ENCODE data around the gene KLC3.

KLC3 gene

DNA sequence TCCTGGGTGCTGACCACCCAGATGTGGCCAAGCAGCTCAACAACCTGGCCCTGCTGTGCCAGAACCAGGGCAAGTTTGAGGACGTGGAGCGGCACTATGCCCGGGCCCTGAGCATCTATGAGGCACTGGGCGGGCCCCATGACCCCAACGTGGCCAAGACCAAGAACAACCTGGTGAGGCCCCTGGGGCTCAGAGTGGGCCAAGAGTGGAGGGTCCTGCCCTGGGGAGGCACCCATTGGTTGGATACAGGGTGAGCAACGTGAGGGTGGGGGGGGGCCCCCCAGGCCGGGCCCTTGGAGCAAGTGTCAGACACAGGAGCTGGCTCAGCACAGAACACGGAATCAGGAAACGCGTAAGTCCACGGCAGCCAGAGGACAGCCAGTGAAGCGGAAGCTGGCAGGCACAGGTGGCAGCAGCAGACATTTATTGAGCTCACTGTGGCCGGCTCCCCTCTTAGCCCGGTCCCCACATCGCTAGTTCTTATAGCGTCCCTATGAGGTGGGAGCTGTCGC is 8.9 kb downstream of the KLC3 start:
- no peak for DNase-seq

DNA sequence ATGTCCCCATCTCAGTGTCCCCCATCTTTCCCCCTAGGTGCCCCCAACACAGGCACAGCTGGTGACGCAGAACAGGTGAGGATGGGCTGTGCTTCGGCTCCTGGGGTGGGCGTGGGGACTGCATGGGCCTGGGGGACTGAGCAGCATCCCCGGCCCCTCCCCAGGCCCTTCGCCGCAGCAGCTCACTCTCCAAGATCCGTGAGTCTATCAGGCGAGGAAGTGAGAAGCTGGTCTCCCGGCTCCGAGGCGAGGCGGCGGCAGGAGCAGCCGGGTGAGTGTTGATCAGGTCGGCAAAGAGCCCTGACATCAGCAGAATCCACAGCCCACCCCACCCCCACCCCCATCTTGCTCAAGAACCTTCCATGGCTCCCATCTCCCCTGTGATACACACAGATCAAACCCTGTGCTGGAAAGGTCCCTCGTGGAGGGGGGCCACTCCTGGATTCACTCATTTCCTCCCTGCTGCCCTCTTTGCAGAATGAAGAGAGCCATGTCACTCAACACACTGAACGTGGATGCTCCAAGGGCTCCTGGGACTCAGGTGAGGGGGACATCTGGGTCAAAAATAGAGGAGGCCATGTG is 10.0 kb downstream of the KLC3 start:
- DNase-seq = no peak

DNA sequence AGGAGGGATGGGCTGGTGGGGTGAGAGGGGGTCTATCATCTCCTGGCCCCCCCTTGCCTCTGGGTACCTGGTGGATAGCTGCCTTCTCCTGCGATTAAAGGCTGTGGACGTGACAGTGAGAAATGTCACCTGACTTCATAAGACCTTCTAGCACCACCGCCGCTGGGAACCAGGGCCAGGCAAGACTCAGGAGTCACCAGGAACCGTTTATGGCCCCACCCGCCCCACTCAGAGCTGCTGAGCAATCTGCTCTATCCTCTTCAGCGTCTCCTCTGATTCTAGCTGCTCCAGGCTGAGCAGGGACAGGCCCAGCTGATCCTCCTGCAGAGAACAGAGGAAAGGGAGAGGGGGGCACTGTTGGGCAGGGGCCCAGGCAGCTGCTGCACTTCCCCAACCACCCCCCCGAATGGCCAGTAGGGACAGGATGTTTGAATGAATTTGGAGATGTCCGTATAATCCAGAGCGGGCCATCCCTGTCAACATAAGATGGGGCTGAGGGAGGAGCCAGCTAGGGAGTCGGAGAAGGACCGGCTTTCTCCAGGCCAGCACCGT is 10.9 kb downstream of the KLC3 start:
- DNase-seq = no peak

DNA sequence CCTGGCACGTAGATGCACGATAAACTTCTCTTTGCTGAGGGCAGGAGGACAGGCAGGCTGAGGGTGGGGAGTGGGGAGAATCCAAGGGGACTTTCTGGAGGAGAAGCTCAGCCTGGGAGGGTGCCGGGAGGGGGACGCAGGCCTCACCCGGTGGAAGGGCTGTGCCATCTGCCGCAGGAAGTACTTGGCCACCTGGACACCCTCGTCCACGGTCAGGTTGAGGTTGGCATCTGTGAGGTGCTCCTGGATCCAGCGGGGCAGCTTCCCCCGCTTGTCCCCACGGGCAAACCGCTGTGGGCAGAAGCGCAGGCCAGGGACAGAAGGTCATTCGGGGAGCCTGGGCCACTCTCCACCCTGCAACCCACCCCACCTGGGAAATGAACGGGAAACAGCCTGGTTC is 11.5 kb downstream of the KLC3 start:
- DNase-seq = no peak

DNA sequence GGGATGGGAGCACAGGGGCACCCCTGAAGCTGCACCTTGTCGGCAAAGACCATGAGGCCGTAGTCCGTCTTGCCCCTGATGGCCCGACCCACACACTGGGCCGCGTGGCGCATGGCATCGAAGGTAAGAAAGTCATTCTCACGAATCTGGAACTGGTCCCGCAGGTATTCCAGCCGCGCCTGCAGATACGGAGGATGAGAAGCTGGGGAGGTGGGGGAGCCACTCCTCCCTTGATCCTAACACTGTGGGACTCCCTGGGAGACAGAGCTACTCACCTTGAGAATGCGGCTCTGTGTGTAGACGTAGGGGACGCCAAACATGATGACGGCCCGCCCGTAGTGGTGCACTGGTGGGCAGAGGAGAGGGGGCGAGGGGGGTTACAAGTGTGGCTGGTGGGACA is 11.9 kb downstream of the KLC3 start:
- DNase-seq = no peak

DNA sequence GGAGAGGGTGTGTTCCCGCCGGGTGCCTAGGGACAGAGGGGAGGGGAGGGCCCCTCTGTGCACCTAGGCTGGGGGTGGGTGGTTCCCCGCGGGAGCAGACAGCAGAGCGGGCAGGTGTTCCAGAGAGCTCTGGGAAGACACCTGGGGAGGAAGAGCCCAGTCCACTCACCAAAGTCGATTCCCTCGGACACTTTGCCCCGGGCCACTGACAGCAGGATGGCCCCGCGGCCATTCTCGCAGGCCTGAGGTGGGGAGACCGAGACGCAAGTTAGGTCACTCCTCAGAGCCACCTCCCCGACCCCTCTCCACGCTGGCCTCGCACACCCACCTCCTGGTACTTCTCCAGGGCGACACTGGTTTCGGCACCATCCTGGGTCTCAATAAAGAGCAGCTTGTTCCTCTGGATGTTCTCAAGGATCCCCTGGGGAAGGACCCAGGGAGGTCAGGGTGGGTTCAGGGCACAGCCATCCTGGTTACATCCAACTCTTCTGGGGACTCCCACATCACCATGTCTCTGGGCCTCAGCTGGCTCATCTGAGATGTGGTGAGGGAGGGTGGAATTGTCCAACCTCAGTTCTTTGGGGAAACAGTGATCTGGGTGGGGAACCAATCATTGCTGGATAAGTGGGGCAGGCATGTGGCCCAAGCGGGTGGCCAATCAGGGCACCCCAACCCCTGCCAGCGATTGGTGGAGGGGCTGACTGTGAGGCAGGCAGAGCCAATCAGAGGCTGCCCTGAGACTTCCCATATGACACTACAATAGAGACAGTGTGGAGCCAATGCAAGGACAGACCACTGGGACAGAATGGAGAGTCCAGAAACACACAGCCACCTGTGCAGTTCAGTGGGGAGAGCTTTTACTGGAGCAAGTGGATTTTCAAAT is 12.6 kb downstream of the KLC3 start:
- DNase-seq = no peak

DNA sequence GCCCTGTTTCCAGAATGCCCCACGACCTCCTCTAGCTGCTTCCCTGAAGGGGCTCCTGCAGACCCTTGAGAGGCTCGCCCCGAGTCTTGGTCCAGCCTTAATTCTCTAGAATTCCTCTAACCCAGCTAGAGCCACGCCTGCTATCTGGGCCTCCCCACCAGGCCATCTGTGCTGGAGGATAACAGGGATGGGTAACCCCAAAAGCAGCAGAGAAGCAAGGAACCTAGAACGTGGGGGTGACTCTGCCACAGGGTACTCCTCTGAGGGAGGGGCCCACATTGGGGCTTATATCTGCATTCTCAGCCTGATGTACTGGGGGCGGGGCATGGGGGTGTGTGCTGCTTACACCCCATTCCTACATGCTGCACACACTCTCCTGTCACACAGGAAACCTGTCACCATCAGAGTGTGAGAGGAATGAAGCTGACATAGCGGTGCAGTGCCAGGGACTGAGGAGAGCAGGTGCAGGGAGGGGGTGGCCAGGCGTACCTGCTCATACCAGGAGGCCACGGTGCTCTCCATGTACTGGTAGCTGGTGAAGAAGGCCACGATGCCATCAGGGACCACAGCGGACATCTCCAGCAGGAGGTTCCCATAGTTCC is 13.8 kb downstream of the KLC3 start:
- no peak for DNase-seq

DNA sequence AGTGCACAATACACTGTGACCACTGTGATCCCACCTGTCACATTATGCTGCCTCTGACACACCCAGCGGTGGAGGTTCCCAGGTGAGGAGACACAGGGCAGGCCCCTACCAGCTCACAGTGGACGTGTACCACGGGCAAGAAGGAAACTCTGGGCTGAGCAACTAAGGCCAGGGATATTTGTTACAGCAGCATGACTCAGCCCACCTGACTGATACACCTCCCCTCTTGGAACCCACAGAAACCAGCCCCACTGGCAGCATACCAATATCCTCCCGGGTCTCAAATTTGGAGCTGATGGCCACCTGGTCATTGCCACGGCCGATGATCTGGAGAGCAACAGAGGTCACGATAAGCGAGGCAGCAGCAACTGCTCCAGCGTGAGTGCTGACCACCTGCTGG is 14.9 kb downstream of the KLC3 start:
- DNase-seq = no peak

DNA sequence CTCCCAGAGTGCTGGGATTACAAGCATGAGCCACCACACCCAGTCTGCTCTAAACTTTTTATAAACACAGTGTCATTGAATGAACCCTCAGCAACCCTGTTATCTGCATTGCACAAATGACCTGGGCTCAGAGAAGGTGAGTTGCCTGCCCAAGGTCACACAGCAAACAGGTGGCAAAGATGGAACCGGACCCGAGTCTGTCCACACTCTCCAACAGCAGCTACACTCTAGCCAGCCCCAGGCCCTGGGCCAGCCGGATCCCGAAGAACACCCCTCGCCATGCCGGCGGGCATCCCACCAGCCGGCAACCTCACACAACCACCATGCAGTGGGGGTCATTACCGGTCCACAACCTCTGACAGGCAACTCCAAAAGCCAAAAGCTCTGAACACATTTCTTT is 15.4 kb downstream of the KLC3 start:
- DNase-seq = no peak

DNA sequence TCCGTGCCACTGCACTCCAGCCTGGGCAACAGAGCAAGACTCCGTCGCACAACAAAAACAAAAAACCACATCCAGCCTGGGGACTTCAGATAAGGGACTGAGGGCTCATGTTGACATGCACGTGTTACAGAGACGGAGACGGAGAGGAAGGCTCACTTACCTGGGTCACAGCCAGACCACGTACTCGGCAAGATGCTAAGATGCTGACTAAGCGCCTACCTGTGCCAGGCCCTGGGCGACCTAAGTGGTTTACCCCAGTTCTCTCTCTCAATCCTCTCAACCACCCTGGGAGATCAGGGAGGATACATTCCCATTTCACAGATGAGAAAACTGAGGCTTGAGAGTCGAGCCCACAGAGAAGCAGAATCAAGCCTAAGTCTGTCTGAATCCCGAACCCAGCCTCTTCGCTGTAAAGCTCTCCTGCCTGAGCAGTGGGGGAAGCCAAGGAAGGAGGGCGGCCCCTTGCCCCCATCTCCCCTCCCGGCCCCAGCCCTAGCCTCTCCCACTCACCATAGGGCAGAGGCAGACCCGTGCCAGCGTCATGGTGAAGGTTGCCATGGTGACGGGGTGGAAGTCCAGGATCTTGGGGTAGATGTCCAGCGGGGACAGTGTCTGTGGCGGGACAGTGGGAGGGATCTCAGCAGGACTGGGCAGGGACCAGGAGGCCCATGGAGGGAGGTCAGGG is 16.4 kb downstream of the KLC3 start:
- DNase-seq = no peak

DNA sequence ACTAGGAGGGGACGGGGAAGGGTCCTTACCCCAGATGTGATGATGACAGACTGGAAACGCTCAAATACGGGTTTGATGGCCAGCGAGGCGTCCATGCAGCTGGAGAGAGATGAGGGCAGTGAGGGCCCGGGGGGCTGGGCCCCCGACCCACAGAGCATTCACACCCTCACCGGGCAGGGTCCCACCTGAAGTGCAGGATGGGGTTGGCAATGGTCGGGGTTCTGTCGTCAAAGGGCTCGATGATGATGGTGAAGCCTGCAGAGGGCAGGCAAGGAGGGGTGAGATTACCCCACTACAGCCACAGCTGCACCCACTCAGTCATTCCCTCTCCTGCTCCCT is 16.9 kb downstream of the KLC3 start:
- DNase-seq = no peak

DNA sequence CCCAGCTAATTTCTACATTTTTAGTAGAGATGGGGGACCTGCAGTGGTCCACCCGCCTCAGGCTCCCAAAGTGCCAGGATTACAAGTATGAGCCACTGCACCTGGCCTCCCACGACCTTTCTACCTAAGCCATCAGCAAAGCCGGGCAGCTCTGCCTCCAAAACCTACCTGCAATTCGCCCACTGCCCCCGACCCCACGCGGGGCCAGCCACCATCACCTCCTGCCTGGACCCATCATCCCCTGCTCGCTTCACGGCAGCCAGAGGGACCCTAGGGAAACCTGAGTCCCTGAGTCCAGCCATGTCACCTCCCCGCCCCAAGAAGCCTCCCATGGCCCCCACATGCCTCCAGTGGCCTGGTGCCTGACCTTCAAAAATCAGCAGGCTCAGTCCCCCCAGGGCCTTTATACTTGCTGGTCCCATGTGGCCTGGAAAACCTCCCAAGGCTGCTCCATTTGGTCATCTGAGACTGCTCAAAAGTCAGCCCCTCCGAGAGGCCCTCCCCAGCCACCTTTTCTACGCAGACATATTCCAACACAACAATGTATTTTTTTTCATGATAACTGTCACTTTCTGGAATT is 17.8 kb downstream of the KLC3 start:
- no peak for DNase-seq

DNA sequence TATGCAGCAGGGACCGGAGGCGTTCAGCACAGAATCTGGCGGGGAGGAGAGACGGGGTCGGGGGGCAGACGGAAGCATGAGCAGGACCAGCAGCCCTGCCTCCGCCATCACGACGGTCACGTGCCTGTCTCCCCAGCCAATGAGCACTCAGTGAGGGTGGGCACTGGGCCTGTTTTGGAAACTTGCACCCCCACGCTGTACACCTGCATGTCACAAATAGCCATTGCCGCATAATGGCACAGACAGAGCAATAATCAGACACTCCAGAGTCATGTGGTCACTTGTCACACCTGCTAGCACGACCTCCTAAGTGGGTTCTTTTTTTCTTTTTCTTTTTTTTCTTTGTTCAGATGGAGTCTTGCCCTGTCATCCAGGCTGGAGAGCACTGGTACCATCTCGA is 21.1 kb downstream of the KLC3 start:
- DNase-seq = no peak

DNA sequence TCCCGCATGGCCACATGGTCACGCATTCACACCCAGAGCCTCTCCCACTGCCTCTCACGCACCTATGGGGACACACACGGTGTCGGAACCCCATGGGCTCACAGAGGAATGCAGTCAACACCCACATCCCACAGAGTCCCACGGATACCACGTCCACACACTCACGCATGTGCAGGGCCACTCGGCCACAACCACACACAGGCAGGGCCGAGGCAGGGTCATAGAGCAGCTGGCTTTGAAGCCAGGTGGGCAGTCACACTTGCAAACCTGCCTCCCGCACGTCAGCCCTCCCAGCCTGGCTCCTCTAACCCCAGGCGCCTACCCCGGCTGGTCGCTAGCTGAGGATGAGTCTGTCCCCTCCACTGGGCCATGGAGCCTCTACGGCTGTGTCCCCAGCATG is 21.7 kb downstream of the KLC3 start:
- no peak for DNase-seq

DNA sequence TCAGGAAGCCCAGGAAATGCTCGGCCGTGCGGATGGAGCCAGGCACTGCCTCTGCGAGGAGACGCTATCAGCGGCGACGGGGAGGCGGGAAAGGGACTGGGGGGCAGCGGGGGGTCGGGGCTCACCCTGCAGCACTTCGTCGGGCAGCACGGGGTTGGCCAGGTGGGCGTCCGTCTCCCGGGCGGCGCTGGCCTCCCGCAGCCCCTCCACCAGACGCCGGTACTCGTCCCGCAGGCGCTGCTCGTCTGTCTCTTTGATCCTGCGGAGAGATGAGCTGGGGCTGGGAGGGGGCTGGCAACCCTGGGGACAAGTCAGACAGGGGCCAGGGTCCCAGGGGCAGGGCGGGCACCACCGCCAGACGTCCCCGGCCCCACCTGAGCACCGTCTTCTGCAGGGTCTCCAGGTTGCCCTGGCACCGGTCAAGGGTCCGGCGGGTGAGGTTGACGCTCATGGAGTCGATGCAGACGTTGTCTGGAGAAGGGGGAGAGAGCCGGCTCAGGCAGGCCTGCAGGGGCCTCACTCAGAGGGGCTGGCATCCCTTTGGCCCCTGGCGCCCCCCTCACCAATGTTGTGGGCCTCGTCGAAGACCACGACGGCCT is 23.4 kb downstream of the KLC3 start:
- no peak for DNase-seq

DNA sequence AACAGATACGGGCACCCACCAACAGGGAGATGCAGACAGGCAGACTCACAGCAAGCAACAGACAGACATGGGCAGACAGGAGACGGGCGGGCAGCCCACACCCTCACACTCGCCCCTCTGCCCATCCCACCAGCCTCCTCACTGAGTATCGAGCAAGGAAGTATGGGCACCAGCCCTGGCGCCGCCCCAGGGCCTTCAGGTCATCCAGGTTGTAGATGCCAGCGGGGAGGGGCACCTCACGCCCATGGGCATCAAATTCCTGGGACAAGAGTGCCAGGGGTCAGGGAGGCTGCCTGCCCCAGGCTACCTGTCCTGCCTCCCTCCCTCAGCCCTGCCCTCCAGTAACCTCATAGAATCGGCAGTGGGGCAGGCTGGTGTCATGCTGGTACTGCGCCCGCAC is 24.1 kb downstream of the KLC3 start:
- DNase-seq = no peak

DNA sequence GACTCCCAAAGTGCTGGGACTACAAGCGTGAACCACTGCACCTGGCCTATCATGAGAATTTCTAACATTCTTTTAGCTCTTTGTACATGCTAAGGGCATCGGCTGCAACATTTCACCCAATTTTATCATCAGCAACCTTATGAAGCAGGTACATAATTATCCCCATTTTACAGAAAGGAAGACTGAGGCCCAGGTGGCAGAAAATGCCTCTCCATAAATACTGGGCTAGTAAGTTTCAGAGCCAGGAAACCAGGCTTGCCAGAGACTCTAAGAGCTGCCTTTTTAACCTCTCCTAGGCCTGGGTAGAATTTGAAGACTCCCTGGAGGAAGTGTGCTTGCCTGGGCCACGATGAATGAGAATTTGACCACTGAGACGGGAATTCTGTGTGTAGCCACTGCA is 27.6 kb downstream of the KLC3 start:
- DNase-seq = no peak

DNA sequence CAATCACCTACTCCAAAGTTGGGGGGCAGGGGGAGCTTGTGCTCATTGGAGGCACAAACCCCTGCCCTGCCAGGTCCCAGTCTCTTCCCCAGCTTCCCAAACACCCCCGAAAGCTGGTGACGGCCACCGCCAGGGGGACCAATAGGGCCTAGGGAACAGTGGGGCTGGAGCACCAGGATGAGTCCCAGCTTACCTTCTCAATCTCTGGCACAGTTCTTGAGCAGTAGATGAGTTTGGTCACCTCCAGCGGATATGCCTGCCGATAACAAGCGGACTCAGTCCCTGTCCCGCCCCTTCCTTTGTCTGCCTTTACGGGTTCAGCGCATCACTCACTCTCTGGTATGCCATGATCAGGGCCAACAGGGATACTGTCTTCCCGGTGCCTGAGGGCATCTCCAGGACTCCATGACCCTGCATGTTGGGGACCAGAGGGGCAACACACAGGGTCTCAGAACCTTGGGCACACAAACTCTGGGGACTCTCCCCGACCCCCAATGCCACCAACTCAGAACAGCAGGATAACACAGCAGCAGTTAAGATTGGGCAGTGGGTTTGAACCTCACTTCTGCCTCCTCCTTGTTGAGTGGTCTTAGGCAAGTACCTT is 28.3 kb downstream of the KLC3 start:
- DNase-seq = no peak

DNA sequence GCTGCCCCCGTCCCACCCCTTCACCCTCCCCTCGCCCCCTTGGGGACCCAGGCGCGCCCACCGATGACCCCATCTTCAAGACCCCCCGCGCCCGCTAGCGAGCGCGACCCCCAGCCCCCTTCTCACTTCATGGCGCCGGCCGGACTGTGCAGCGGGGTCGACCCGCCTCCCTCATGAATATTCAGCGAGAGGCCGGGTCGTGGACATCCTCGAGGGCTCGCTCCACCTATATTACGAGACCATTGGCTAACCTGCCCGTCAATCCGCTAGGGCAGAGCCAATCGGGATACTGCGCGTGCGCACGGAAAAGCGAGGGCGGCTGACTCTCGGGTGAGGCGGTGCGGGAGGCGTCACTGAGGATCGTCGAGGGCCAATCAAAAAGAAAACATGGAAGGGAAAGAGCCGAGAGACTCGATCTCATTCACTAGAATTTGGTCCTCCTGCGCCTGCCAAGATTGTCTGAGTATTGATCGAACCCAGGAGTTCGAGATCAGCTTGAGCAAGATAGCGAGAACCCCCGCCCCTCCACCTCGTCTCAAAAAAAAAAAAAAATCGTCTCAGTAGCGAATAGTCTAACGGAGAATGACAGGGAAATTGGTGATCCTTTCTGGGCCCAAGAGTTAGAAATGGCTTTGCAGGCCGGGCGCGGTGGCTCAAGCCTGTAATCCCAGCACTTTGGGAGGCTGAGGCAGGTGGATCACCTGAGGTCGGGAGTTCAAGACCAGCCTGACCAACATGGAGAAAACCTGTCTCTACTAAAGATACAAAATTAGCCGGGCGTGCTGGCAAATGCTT is 30.1 kb downstream of the KLC3 start, which contains the start of gene ERCC2:
Gene ERCC2 (minus strand): TSS at position 164 of the 795 bp plus-strand sequence. CDS start 33 bp downstream, at position 131.
- peak; percentile 96 for DNase-seq

DNA sequence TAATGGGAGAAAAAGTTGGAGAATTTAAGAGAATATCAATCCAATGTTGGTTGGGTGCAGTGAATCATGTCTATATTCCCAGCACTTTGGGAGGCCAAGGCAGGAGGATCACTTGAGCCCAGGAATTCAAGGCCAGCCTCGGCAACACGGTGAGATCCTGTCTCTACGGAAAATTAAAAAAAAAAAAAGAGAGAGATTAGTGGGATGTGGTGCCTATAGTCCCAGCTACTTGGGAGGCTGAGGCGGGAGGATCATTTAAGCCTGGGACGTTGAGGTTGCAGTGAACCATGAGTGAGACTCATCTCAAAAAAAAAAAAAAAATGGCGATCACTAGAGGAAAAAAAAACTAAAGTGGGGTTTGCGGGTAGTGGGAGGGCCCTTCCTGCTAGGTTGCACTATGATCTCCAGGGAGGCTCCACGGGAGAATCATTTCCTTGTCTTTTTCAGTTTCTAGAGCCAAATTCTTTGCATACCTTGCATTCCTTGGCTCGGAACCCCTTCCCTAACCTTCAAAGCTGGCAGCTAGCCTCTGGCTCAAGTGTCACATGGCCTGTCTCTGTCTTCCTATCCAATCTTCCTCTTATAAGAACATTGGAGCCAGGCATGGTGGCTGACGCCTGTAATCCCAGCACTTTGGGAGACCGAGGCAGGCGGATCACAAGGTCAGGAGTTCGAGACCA is 35.6 kb downstream of the KLC3 start:
- DNase-seq = no peak

DNA sequence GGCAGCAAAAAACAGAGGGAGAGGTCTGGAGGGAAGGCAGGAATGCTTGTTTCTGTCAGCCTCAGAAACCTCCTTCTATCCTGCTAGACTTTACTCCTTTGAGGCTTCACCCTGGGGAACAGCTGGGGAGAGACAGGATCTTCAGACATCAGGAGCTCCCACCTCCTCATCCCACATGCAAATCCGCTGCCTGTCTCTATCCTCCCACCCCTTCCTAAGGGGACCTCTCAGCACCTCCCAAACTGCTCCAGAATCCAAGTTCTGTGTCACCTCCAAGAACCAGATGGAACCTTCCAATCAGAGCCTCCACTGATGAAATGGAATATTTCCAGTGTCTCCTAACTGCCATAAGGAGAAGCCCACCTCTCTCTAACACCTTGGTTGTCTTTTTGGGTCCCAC is 39.6 kb downstream of the KLC3 start:
- DNase-seq = no peak

All from DMS153 (cell line).